ENCODE data around the gene FAM76B.

Gene FAM76B

DNA sequence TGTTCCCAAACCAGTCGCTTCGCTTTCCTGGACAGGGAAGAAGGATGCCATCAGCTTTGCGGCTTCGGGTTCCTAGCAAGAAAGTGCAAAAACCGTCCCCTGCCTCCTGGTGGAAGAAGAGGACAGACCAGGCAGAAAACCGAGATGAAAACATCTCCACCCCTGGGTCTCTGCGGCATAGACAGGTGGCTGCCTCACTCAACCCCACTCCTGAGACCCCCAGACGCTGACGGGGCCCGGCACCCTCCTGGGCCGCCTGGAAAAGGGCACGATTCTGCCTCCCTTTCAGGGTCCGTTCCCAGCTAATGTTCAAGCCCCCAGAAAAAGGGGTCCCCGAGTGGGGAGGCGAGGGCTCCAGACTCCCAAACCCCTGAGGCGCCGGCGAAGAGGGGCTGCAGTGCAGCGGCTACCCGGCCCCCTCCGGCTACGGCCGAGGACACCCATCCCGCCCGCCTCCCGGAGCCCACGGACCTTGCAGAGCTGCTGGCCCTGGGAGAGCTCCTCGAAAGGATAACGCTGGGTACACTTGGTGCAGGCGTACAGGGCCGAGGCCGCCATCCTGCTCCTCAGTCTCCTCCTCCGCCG lies 569 bp downstream of the FAM76B start:
- peak in 2 of 3 experiments; percentile 11 to 18 for DNase-seq
- peak overlapping the region; percentile 100 for H3K27ac Mint-ChIP-seq
- no peaks in the 10 kb centered on the region for H3K27me3 Mint-ChIP-seq
- peaks cover 55% of the 10 kb centered on the region for H3K36me3 Mint-ChIP-seq (ENCODE audit: insufficient read depth)
- H3K9me3 Mint-ChIP-seq: no peaks in the 10 kb centered on the region
- H3K4me1 Mint-ChIP-seq (ENCODE audit: low read depth in 2 of 2): peaks cover 33 to 48% of the 10 kb centered on the region in 2 donors
- peak overlapping the region; percentile 93 to 100 for H3K4me3 Mint-ChIP-seq
- ATAC-seq (replicated peaks): no peak

DNA sequence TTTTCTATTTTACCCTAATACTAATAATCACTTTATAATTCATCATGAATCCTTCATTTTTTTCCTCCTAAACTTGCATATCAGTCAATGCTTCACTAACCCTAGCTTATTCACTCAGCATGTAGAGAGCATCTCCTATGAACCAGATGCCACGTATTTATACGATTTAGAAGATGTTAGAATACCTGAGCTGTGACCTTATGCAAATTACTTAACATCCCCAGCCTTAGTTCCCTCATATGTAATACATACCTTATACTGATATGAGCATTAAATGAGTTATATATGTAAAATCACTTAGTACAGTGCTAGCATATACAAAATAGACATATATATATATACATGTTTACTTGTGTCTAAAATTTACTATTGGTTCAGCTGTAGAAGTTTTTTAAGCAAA lies 9.0 kb downstream of the FAM76B start:
- H3K36me3 Mint-ChIP-seq (ENCODE audit: insufficient read depth): peaks cover 83% of the 10 kb centered on the region
- no peak overlapping the region for H3K4me3 Mint-ChIP-seq
- H3K4me1 Mint-ChIP-seq (ENCODE audit: low read depth in 2 of 2): peaks cover 13 to 28% of the 10 kb centered on the region in 2 donors
- ATAC-seq (replicated peaks) (no peak), DNase-seq (no peak)
- no peaks in the 10 kb centered on the region for H3K27me3 Mint-ChIP-seq
- H3K9me3 Mint-ChIP-seq: no peaks in the 10 kb centered on the region
- H3K27ac Mint-ChIP-seq: peak overlapping the region in 1 of 2 donors; percentile 63

GRCh38 chr11:95778699-95779098 lies 10.9 kb downstream of the FAM76B start:
- Mint-ChIP-seq H3K4me1 (ENCODE audit: low read depth in 2 of 2) (peaks cover 10 to 17% of the 10 kb centered on the region in 2 donors), H3K36me3 (ENCODE audit: insufficient read depth) (peaks cover 83% of the 10 kb centered on the region), H3K27me3 (no peaks in the 10 kb centered on the region), H3K9me3 (no peaks in the 10 kb centered on the region), H3K27ac (peak overlapping the region in 1 of 2 donors; percentile 78), H3K4me3 (no peak overlapping the region)
- DNase-seq (no peak), ATAC-seq (replicated peaks) (no peak)

DNA sequence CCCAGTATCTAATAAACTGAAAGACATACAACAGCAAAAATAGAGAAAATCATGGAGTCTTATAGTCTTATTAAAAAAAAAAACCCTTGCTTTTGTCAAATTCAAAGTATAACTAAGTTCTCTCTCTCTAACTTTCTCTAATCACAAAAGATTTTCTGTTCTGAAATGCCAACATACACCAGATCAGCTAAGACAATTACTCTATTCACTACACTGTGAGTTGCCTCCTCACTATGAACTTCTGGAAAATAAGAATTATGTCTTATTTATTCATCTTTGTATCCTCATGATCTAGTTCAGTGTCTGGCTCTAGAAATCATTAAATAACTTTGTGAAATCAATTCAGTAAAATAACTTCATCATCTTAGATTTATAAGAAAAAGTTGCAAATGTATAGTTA lies 12.7 kb downstream of the FAM76B start:
- Mint-ChIP-seq H3K4me1 (ENCODE audit: low read depth in 2 of 2) (peaks cover 6 to 9% of the 10 kb centered on the region in 2 donors), H3K9me3 (no peaks in the 10 kb centered on the region), H3K4me3 (no peak overlapping the region), H3K27ac (peak overlapping the region in 1 of 2 donors; percentile 12), H3K27me3 (no peaks in the 10 kb centered on the region), H3K36me3 (ENCODE audit: insufficient read depth) (peaks cover 85% of the 10 kb centered on the region)
- no peak for ATAC-seq (replicated peaks)
- no peak for DNase-seq

GRCh38 chr11:95768521-95768920 lies 21.1 kb downstream of the FAM76B start:
- DNase-seq: no peak
- Mint-ChIP-seq H3K9me3 (no peaks in the 10 kb centered on the region), H3K36me3 (ENCODE audit: insufficient read depth) (peaks cover 41% of the 10 kb centered on the region), H3K27me3 (no peaks in the 10 kb centered on the region), H3K27ac (no peak overlapping the region), H3K4me3 (no peak overlapping the region), H3K4me1 (ENCODE audit: low read depth in 2 of 2) (peaks cover 0 to 4% of the 10 kb centered on the region in 2 donors)
- ATAC-seq (replicated peaks): no peak

DNA sequence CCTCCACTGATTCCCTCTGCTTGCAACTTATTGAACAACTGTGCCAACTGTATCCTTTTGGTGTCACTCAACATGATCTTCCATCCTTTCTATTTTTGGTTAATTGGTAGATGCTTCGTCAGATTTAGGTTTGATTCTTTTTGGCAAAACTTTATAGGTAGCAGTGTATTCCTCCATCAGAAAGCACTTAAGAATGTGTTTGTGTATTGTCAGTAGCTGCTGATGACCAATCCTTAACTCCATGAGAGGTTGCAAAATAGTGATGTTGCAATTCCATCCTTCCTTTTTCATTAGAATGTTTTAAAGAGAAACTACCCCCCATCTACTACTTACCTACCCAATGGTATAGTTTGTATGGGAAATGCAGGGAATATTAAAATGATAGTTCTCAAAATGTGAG lies 22.1 kb downstream of the FAM76B start:
- no peak overlapping the region for H3K27ac Mint-ChIP-seq
- peaks cover 0 to under 1% of the 10 kb centered on the region in 2 donors for H3K4me1 Mint-ChIP-seq (ENCODE audit: low read depth in 2 of 2)
- H3K9me3 Mint-ChIP-seq: no peaks in the 10 kb centered on the region
- no peak overlapping the region for H3K4me3 Mint-ChIP-seq
- H3K27me3 Mint-ChIP-seq: peaks cover under 1% of the 10 kb centered on the region in 2 donors
- no peak for ATAC-seq (replicated peaks)
- DNase-seq: no peak
- H3K36me3 Mint-ChIP-seq (ENCODE audit: insufficient read depth): peaks cover 32% of the 10 kb centered on the region

- H3K27ac Mint-ChIP-seq: no peak overlapping the region
- no peaks in the 10 kb centered on the region for H3K4me1 Mint-ChIP-seq (ENCODE audit: low read depth in 2 of 2)
- no peak for DNase-seq
- peaks cover 8% of the 10 kb centered on the region in 2 donors for H3K27me3 Mint-ChIP-seq
- H3K4me3 Mint-ChIP-seq: no peak overlapping the region
- H3K9me3 Mint-ChIP-seq: no peaks in the 10 kb centered on the region
- peaks cover 24% of the 10 kb centered on the region for H3K36me3 Mint-ChIP-seq (ENCODE audit: insufficient read depth)
- ATAC-seq (replicated peaks): no peak
Measured at GRCh38 chr11:95766701-95767100, 22.9 kb downstream of the FAM76B start.

DNA sequence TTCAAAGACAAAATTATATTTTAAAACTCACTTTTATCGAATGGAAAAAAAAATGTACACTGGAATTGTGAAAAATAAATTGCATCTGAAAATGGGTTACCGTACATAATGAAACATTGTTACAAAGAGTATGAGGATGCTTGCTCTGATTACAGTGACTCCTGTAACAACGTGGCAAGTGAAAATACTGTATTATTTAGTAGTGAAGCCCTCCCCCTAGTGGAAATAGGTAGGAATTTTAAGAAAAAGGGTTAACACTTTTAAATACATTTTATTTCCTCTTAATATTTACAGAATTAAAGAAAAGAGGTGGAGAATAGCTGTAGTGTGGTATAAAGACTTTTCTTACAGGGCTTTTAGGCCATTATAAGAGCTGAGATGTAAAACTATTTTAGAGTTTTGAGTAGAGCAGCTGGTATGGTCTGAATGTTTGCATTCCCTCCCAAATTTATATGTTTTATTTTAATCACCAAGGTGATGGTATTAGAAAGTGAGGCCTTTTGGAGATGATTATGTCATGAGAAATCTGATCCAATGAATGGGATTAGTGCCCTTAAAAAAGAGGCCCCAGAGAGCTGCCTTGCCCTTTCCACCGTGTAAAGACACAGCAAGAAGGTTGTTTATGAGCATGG lies 25.2 kb downstream of the FAM76B start:
- ATAC-seq (replicated peaks) (peak; percentile 85), DNase-seq (no peak)
- H3K9me3 Mint-ChIP-seq: no peaks in the 10 kb centered on the region
- no peak overlapping the region for H3K27ac Mint-ChIP-seq
- H3K4me3 Mint-ChIP-seq: no peak overlapping the region
- no peaks in the 10 kb centered on the region for H3K4me1 Mint-ChIP-seq (ENCODE audit: low read depth in 2 of 2)
- peaks cover 7% of the 10 kb centered on the region for H3K36me3 Mint-ChIP-seq (ENCODE audit: insufficient read depth)
- H3K27me3 Mint-ChIP-seq: peaks cover 21 to 27% of the 10 kb centered on the region in 2 donors

DNA sequence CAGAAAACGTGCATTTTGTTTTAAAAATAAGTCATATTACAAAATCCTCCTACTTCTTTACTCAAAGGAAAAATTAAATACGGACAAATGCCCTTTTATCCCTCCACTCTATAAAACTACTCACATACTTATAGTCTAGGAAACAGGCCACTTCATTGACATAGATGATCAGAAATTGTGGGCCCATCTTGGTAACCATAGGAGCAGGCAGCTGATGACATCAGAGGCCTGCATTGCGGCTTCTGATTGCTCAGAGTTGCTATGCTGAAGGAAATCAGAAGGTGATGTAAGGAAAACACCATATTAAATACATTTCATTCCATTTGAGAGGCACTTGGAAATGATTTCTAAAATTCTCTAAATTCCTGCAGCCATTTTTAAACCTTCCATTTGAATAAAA lies 27.0 kb downstream of the FAM76B start:
- H3K36me3 Mint-ChIP-seq (ENCODE audit: insufficient read depth): no peaks in the 10 kb centered on the region
- H3K9me3 Mint-ChIP-seq: no peaks in the 10 kb centered on the region
- no peak overlapping the region for H3K27ac Mint-ChIP-seq
- H3K27me3 Mint-ChIP-seq: peaks cover 29 to 32% of the 10 kb centered on the region in 2 donors
- H3K4me3 Mint-ChIP-seq: no peak overlapping the region
- ATAC-seq (replicated peaks) (no peak), DNase-seq (no peak)
- no peaks in the 10 kb centered on the region for H3K4me1 Mint-ChIP-seq (ENCODE audit: low read depth in 2 of 2)

DNA sequence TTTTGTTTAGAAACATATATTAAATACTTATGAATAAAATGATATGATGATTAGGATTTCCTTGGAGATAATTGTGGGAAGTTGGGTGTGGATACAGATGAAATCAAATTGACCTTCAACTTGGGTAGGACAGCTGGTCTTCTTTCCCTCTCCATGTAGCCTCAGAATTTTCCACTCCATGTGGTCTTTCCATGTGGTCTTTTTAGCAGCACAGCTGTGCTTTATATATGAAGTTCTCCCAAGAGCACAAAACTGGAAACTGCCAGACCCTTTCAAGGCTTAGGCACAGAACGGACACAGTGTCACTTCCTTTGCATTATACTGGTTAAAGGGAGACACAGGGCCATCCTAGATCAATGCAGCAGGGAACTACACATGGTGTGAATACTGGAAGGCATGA lies 28.6 kb downstream of the FAM76B start:
- H3K9me3 Mint-ChIP-seq: no peaks in the 10 kb centered on the region

GRCh38 chr11:95751515-95751914 lies 38.1 kb downstream of the FAM76B start:
- no peak for ATAC-seq (replicated peaks)
- no peaks in the 10 kb centered on the region for H3K4me1 Mint-ChIP-seq (ENCODE audit: low read depth in 2 of 2)
- no peak overlapping the region for H3K27ac Mint-ChIP-seq

More for the DNA sequence above, 28.6 kb downstream of the FAM76B start:
- Mint-ChIP-seq H3K27me3 (peaks cover 29 to 32% of the 10 kb centered on the region in 2 donors), H3K4me1 (ENCODE audit: low read depth in 2 of 2) (no peaks in the 10 kb centered on the region), H3K4me3 (no peak overlapping the region), H3K27ac (no peak overlapping the region), H3K36me3 (ENCODE audit: insufficient read depth) (no peaks in the 10 kb centered on the region)
- DNase-seq: no peak
- no peak for ATAC-seq (replicated peaks)

DNA sequence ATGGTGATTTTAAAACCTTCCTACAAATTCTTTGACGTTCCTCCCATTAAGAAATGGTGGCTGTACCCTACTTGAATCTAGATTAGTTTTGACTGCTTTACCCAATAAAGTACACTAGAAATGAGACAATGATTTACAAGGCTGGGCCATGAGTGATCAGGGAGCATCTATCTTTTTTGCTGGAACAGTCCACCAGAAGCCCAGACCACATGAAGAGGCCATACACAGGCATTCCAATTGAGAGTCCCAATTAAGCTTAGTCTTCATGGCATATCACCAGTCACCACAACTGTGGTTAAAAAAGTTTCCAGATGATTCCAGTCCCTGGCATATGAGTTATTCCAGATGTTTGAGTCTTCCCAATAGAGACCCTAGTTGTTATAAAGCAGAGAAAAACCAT lies 39.5 kb downstream of the FAM76B start:
- peaks cover 30 to 31% of the 10 kb centered on the region in 2 donors for H3K27me3 Mint-ChIP-seq
- no peaks in the 10 kb centered on the region for H3K36me3 Mint-ChIP-seq (ENCODE audit: insufficient read depth)
- ATAC-seq (replicated peaks) (no peak), DNase-seq (no peak)
- no peak overlapping the region for H3K27ac Mint-ChIP-seq
- H3K9me3 Mint-ChIP-seq: no peaks in the 10 kb centered on the region
- no peaks in the 10 kb centered on the region for H3K4me1 Mint-ChIP-seq (ENCODE audit: low read depth in 2 of 2)
- H3K4me3 Mint-ChIP-seq: no peak overlapping the region

More at GRCh38 chr11:95751515-95751914, 38.1 kb downstream of the FAM76B start:
- H3K36me3 Mint-ChIP-seq (ENCODE audit: insufficient read depth): no peaks in the 10 kb centered on the region
- no peak overlapping the region for H3K4me3 Mint-ChIP-seq
- DNase-seq: no peak
- H3K9me3 Mint-ChIP-seq: no peaks in the 10 kb centered on the region
- peaks cover 29 to 32% of the 10 kb centered on the region in 2 donors for H3K27me3 Mint-ChIP-seq

GRCh38 chr11:95739108-95739938 lies 50.3 kb downstream of the FAM76B start:
- no peaks in the 10 kb centered on the region for H3K9me3 Mint-ChIP-seq
- no peaks in the 10 kb centered on the region for H3K36me3 Mint-ChIP-seq (ENCODE audit: insufficient read depth)
- H3K27ac Mint-ChIP-seq: no peak overlapping the region
- ATAC-seq (replicated peaks): no peak
- no peak for DNase-seq
- no peaks in the 10 kb centered on the region for H3K4me1 Mint-ChIP-seq (ENCODE audit: low read depth in 2 of 2)
- no peak overlapping the region for H3K4me3 Mint-ChIP-seq
- peaks cover 3 to 9% of the 10 kb centered on the region in 2 donors for H3K27me3 Mint-ChIP-seq

Data from effector memory CD8-positive, alpha-beta T cell (primary cell).